ENCODE data around the gene PKNOX2. TPM values are rescaled to one million over a fixed set of nuclear protein-coding genes. Genes with fewer than 3 reads are reported as not detected.

PKNOX2 gene
- total and polyA plus RNA-seq, 2 of the 8 experiments (the other 6 are each of a cell fraction or from before 2014, with no cell fraction given) = 2.0 TPM

GRCh38 chr11:125253289-125253688 lies 88.7 kb downstream of the PKNOX2 start (continued):
- TF ChIP-seq SAP30 (IDR thresholded peaks at IDR 0.05; ENCODE audit: insufficient read depth, insufficient replicate concordance, low read length) = no peak
- no peak for TF ChIP-seq SUZ12 (IDR thresholded peaks at IDR 0.05; ENCODE audit: low read length)
- TF ChIP-seq SP4 (IDR thresholded peaks at IDR 0.05; ENCODE audit: low read length) = no peak
- no peak for TF ChIP-seq FOSL1 (IDR thresholded peaks at IDR 0.05; ENCODE audit: insufficient read depth, low read depth, low read length)
- no peak for TF ChIP-seq SP1 (IDR thresholded peaks at IDR 0.05; ENCODE audit: low read depth, low read length)

Measured in H1 (cell line).